Gastroesophageal sphincter (tissue), 3 donors: Measurements from ENCODE around the gene ATXN7L3.
"Not testable (repeated sequence)": the region's sequence is repeated elsewhere in the genome, so short reads cannot be mapped to it uniquely, and the experiment has no call there.

Experiments
- EP300 ChIP-seq: sonication (generic); formaldehyde crosslinking; IDR thresholded peaks from one replicate; pipeline ENCODE4 v1.6.1; 2017; ENCODE audit warnings: antibody characterized with exemption, mild to moderate bottlenecking
- POLR2A ChIP-seq, 2 donors: fragments of 450-650 bp; IDR thresholded peaks; one replicate each; pipeline ENCODE4 v1.6.1; 2017; ENCODE audit warnings: antibody characterized with exemption in 2 of 2, mild to moderate bottlenecking in 2 of 2, moderate library complexity in 1 of 2
- POLR2AphosphoS5 ChIP-seq: sonication (generic); formaldehyde crosslinking; IDR thresholded peaks from one replicate; pipeline ENCODE4 v1.6.1; 2017; ENCODE audit warnings: antibody characterized with exemption
- TF ChIP-seq, protein P1 (sequence below), 4 experiments: fragments of 200-600 bp in 2 of 4; fragments of 450-650 bp in 2 of 4; sonication (generic) in 1 of 4; IDR thresholded peaks; one replicate each; pipeline ENCODE4 v1.5.1; 2017 to 2019; ENCODE audit warnings: antibody characterized with exemption in 4 of 4, mild to moderate bottlenecking in 2 of 4, moderate library complexity in 2 of 4

DNA sequence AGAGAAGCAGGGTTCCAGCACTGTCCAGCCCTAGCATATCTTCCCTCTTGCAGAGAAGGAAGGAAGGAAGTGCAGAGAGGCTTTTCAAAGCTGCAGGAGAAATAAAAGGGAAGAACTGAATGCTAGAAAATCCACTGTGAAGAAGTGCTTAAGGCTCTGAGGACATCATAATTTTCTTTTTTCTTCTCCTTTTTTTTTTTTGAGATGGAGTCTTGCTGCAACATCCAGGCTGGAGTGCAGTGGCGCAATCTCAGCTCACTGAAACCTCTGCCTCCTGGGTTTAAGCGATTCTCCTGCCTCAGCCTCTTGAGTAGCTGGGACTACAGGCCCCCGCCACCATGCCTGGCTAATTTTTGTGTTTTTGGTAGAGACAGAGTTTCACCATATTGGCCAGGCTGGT, 50.6 kb downstream of the ATXN7L3 start:
- TF ChIP-seq, protein P1, sequence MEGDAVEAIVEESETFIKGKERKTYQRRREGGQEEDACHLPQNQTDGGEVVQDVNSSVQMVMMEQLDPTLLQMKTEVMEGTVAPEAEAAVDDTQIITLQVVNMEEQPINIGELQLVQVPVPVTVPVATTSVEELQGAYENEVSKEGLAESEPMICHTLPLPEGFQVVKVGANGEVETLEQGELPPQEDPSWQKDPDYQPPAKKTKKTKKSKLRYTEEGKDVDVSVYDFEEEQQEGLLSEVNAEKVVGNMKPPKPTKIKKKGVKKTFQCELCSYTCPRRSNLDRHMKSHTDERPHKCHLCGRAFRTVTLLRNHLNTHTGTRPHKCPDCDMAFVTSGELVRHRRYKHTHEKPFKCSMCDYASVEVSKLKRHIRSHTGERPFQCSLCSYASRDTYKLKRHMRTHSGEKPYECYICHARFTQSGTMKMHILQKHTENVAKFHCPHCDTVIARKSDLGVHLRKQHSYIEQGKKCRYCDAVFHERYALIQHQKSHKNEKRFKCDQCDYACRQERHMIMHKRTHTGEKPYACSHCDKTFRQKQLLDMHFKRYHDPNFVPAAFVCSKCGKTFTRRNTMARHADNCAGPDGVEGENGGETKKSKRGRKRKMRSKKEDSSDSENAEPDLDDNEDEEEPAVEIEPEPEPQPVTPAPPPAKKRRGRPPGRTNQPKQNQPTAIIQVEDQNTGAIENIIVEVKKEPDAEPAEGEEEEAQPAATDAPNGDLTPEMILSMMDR (IDR thresholded peaks at IDR 0.05), result not testable (repeated sequence)
- not testable (repeated sequence) for TF ChIP-seq POLR2AphosphoS5; POLR2A (IDR thresholded peaks at IDR 0.05); EP300
